BJ (cell line): ENCODE results near the gene MDM4. TPM values are rescaled to one million over a fixed set of nuclear protein-coding genes. Genes with fewer than 3 reads are reported as not detected.

ENCODE experiments used
- CTCF ChIA-PET: fragments of 350-600 bp; formaldehyde crosslinking; extraction: SDS; loops from one replicate; lab custom pipeline; 2021; ENCODE audit warnings: antibody characterized with exemption, inconsistent platforms; lab: Yijun Ruan, JAX
- POLR2A ChIA-PET: fragments of 300-600 bp; sonication (Branson Sonifier 250); formaldehyde crosslinking; extraction: SDS; loops from one replicate; lab custom pipeline; 2021; ENCODE audit warnings: antibody characterized with exemption; lab: Charles Lee
- DNase-seq: peaks from one replicate; pipeline ENCODE4 v3.0.0-alpha.2; 2011; ENCODE audit warnings: low read depth
- H3K27me3 ChIP-seq: 2 replicates; pipeline ENCODE4 v1.6.0; 2011; ENCODE audit warnings: low read length; ENCODE audit not compliant: control insufficient read depth, insufficient read depth
- H3K36me3 ChIP-seq: 2 replicates; pipeline ENCODE4 v1.5.1; 2011; ENCODE audit warnings: low read length; ENCODE audit not compliant: control insufficient read depth, insufficient read depth
- H3K4me3 ChIP-seq: 2 replicates; pipeline ENCODE4 v1.5.1; 2011; ENCODE audit warnings: low read depth, mild to moderate bottlenecking, control low read depth, low read length
- CTCF ChIP-seq: IDR thresholded peaks from 2 replicates; pipeline ENCODE4 v1.5.1; 2011; ENCODE audit warnings: low read depth, mild to moderate bottlenecking, control low read depth, inconsistent platforms, low read length, moderate library complexity; ENCODE audit not compliant: insufficient read depth
- polyA plus RNA-seq: library from polyadenylated mRNA; depleted of rRNA; stranded (reverse); fragments of >200 nt; gene quantifications from 2 replicates; pipeline ENCODE4 v1.2.3, GENCODE V29; 2011

MDM4 gene
- polyA plus RNA-seq, 1 experiment: 7.4 TPM

- DNase-seq: no peak
- TF ChIP-seq CTCF: no peak
- Histone ChIP-seq H3K4me3 (no peak overlapping the region), H3K36me3 (no peaks in the 10 kb centered on the region), H3K27me3 (peaks cover 15% of the 10 kb centered on the region)
- ChIA-PET CTCF (interaction anchor here (0.9 kb wide), 1 partner anchor 24 kb away, joined by 3 read pairs; no protein-coding TSS in a partner anchor), POLR2A (no interaction called here)
Measured at GRCh38 chr1:204598319-204598969, 82.2 kb downstream of the MDM4 start.

- CTCF ChIA-PET: no interaction called here
- POLR2A ChIA-PET: no interaction called here
- Histone ChIP-seq H3K36me3 (no peaks in the 10 kb centered on the region), H3K27me3 (peaks cover 15% of the 10 kb centered on the region), H3K4me3 (no peak overlapping the region)
- TF ChIP-seq CTCF: no peak
- no peak for DNase-seq
Measured at GRCh38 chr1:204599098-204599497, 82.9 kb downstream of the MDM4 start.

GRCh38 chr1:204599596-204599995 lies 83.4 kb downstream of the MDM4 start:
- peaks cover 15% of the 10 kb centered on the region for H3K27me3 ChIP-seq
- DNase-seq: no peak
- H3K4me3 ChIP-seq: no peak overlapping the region
- CTCF ChIA-PET: no interaction called here
- no peak for TF ChIP-seq CTCF
- POLR2A ChIA-PET: no interaction called here
- H3K36me3 ChIP-seq: no peaks in the 10 kb centered on the region

GRCh38 chr1:204600203-204600602 lies 84.0 kb downstream of the MDM4 start:
- ChIA-PET CTCF (no interaction called here), POLR2A (no interaction called here)
- H3K36me3 ChIP-seq: no peaks in the 10 kb centered on the region
- no peak overlapping the region for H3K4me3 ChIP-seq
- peaks cover 15% of the 10 kb centered on the region for H3K27me3 ChIP-seq
- TF ChIP-seq CTCF: no peak
- no peak for DNase-seq

GRCh38 chr1:204600968-204601367 lies 84.8 kb downstream of the MDM4 start:
- DNase-seq: no peak
- H3K27me3 ChIP-seq: peaks cover 15% of the 10 kb centered on the region
- H3K4me3 ChIP-seq: no peak overlapping the region
- ChIA-PET CTCF (interaction anchor here (0.6 kb wide), 1 partner anchor 253 kb away, joined by 3 read pairs; no protein-coding TSS in a partner anchor), POLR2A (no interaction called here)
- H3K36me3 ChIP-seq: no peaks in the 10 kb centered on the region
- peak; percentile 10; the same call in 1 of the 2 replicates for TF ChIP-seq CTCF
